GM19452 (cell line): ENCODE results near the gene KLK14.

Source experiments
- ATAC-seq: cut with Tn5 transposase; IDR thresholded peaks from one replicate; pipeline ENCODE4 v1.9.1; 2021; ENCODE audit not compliant: unreplicated experiment

Gene KLK14

GRCh38 chr19:51082611-51083010 lies at the start of gene KLK14:
TSS of gene KLK14 (minus strand) at chr19:51082887. CDS start at chr19:51082614, 273 bp downstream.
- ATAC-seq: no peak

GRCh38 chr19:51131780-51132680 lies 49.3 kb upstream of the KLK14 start:
- no peak for ATAC-seq

GRCh38 chr19:51129716-51130115 lies 47.0 kb upstream of the KLK14 start:
- ATAC-seq: no peak

- no peak for ATAC-seq
Observed at GRCh38 chr19:51128227-51128626, 45.5 kb upstream of the KLK14 start.

- no peak for ATAC-seq
Observed at GRCh38 chr19:51127755-51128154, 45.1 kb upstream of the KLK14 start.

- ATAC-seq: no peak
Observed at GRCh38 chr19:51127032-51127431, 44.3 kb upstream of the KLK14 start.

- no peak for ATAC-seq
Observed at GRCh38 chr19:51125421-51126075, 42.9 kb upstream of the KLK14 start.

GRCh38 chr19:51124729-51125128 lies 42.0 kb upstream of the KLK14 start, which contains the start of gene SIGLEC9:
TSS of gene SIGLEC9 (plus strand) at chr19:51124906. CDS start at chr19:51124975, 69 bp downstream.
- ATAC-seq: no peak

GRCh38 chr19:51124216-51124615 lies 41.5 kb upstream of the KLK14 start:
- ATAC-seq: no peak

- ATAC-seq: no peak
Observed at GRCh38 chr19:51123802-51124201, 41.1 kb upstream of the KLK14 start.

- no peak for ATAC-seq
Observed at GRCh38 chr19:51123381-51123800, 40.7 kb upstream of the KLK14 start.

GRCh38 chr19:51122112-51122981 lies 39.7 kb upstream of the KLK14 start:
- ATAC-seq: no peak

GRCh38 chr19:51121257-51121656 lies 38.6 kb upstream of the KLK14 start:
- no peak for ATAC-seq

GRCh38 chr19:51120160-51120559 lies 37.5 kb upstream of the KLK14 start:
- ATAC-seq: no peak

- no peak for ATAC-seq
Observed at GRCh38 chr19:51119611-51120010, 36.9 kb upstream of the KLK14 start.

- ATAC-seq: no peak
Observed at GRCh38 chr19:51119101-51119500, 36.4 kb upstream of the KLK14 start.

- ATAC-seq: no peak
Observed at GRCh38 chr19:51116736-51117286, 34.1 kb upstream of the KLK14 start.

- no peak for ATAC-seq
Observed at GRCh38 chr19:51114087-51114729, 31.5 kb upstream of the KLK14 start.

- ATAC-seq: no peak
Observed at GRCh38 chr19:51111606-51112005, 28.9 kb upstream of the KLK14 start.

GRCh38 chr19:51110666-51110971 lies 27.9 kb upstream of the KLK14 start:
- no peak for ATAC-seq

GRCh38 chr19:51108805-51109146 lies 26.1 kb upstream of the KLK14 start:
- ATAC-seq: peak; percentile 32
